ENCODE data around the gene HPCAL1.

- no peak for TF ChIP-seq CTCF (IDR thresholded peaks at IDR 0.05)
- TF ChIP-seq EZH2 (IDR thresholded peaks at IDR 0.05; ENCODE audit: borderline replicate concordance, insufficient read depth, low read depth, low read length, poor library complexity, severe bottlenecking), result no peak
Measured at GRCh38 chr2:10385933-10386773, 83.4 kb downstream of the HPCAL1 start.
